CD14-positive monocyte (primary cell): ENCODE measurements around the gene SLAMF9. TPM values are rescaled to one million over a fixed set of nuclear protein-coding genes. Genes with fewer than 3 reads are reported as not detected.

Source experiments
- DNase-seq, 3 donors: peaks; one replicate each; pipeline ENCODE4 v3.0.0-alpha.2; 2011 to 2022
- H2AFZ ChIP-seq: 2 replicates; pipeline ENCODE4 v1.6.0; 2012; ENCODE audit warnings: mild to moderate bottlenecking, low read depth, low read length, inconsistent platforms; ENCODE audit not compliant: insufficient read depth, poor library complexity, severe bottlenecking
- H3K27ac ChIP-seq, 2 donors: 1 replicate in 1 of 2; 2 replicates in 1 of 2; pipeline ENCODE4 v1.5.1; 2012 to 2013; ENCODE audit warnings: low read length in 2 of 2, control low read depth in 1 of 2, inconsistent platforms in 1 of 2, low read depth in 1 of 2, mild to moderate bottlenecking in 1 of 2
- H3K27me3 ChIP-seq, 2 donors: one replicate each; pipeline versions ENCODE4 v1.6.0 to v1.6.1; 2011 to 2013; ENCODE audit warnings: low read length in 2 of 2; ENCODE audit not compliant: control insufficient read depth in 2 of 2, insufficient read depth in 2 of 2
- H3K36me3 ChIP-seq, 2 donors: replicated peaks in 1 of 2; 1 replicate in 1 of 2; 2 replicates in 1 of 2; pipeline versions ENCODE4 v1.5.1 to v1.6.1; 2012 to 2013; ENCODE audit warnings: low read length in 2 of 2, control low read depth in 1 of 2, inconsistent platforms in 1 of 2, mild to moderate bottlenecking in 1 of 2; ENCODE audit not compliant: insufficient read depth in 2 of 2, control insufficient read depth in 1 of 2
- H3K4me1 ChIP-seq, 2 donors: 1 replicate in 1 of 2; 2 replicates in 1 of 2; pipeline versions ENCODE4 v1.5.1 to v1.6.1; 2012 to 2013; ENCODE audit warnings: low read length in 2 of 2, control low read depth in 1 of 2, inconsistent platforms in 1 of 2, mild to moderate bottlenecking in 1 of 2, moderate library complexity in 1 of 2; ENCODE audit not compliant: insufficient read depth in 2 of 2, control insufficient read depth in 1 of 2
- H3K4me2 ChIP-seq: replicated peaks from 2 replicates; pipeline ENCODE3; 2012; ENCODE audit warnings: low read length, moderate library complexity, mild to moderate bottlenecking; ENCODE audit not compliant: poor library complexity, severe bottlenecking; ENCODE audit errors: extremely low read depth
- H3K4me3 ChIP-seq, 3 experiments: fragments of 200-600 bp in 1 of 3; sonication (generic) in 1 of 3; replicated peaks in 1 of 3; 1 replicate in 2 of 3; 2 replicates in 1 of 3; pipeline ENCODE4 v1.5.1; 2011 to 2013; ENCODE audit warnings: low read length in 3 of 3, mild to moderate bottlenecking in 3 of 3, control low read depth in 2 of 3, low read depth in 2 of 3, inconsistent platforms in 1 of 3, moderate library complexity in 1 of 3
- H3K79me2 ChIP-seq: 2 replicates; pipeline ENCODE4 v1.6.0; 2012; ENCODE audit warnings: mild to moderate bottlenecking, control low read depth, inconsistent platforms, low read length, moderate library complexity; ENCODE audit not compliant: insufficient read depth
- H3K9ac ChIP-seq: 2 replicates; pipeline ENCODE4 v1.6.0; 2017; ENCODE audit warnings: low read length, mild to moderate bottlenecking; ENCODE audit not compliant: insufficient read depth, poor library complexity, severe bottlenecking
- H3K9me3 ChIP-seq, 2 donors: replicated peaks in 1 of 2; 1 replicate in 1 of 2; 2 replicates in 1 of 2; pipeline versions ENCODE4 v1.5.1 to v1.6.1; 2012 to 2013; ENCODE audit warnings: low read length in 2 of 2, control low read depth in 1 of 2; ENCODE audit not compliant: control insufficient read depth in 1 of 2, insufficient read depth in 1 of 2
- H4K20me1 ChIP-seq: 2 replicates; pipeline ENCODE4 v1.6.0; 2012; ENCODE audit warnings: mild to moderate bottlenecking, low read length, control low read depth, moderate library complexity; ENCODE audit not compliant: insufficient read depth
- H3K27ac Mint-ChIP-seq, 7 donors: one replicate each; pipeline ENCODE4 v1.8.0; 2020; ENCODE audit warnings: mild to moderate bottlenecking in 7 of 7, mixed read lengths in 7 of 7, moderate library complexity in 6 of 7, inconsistent platforms in 2 of 7
- H3K27me3 Mint-ChIP-seq, 3 donors: one replicate each; pipeline ENCODE4 v1.8.0; 2021 to 2022; ENCODE audit warnings: low read depth in 3 of 3, mild to moderate bottlenecking in 3 of 3, mixed read lengths in 3 of 3, moderate library complexity in 3 of 3, inconsistent platforms in 1 of 3
- H3K36me3 Mint-ChIP-seq, 2 donors: one replicate each; pipeline ENCODE4 v1.8.0; 2020; ENCODE audit warnings: mixed read lengths in 2 of 2, inconsistent platforms in 1 of 2, mild to moderate bottlenecking in 1 of 2
- H3K4me1 Mint-ChIP-seq: one replicate; pipeline ENCODE4 v1.8.0; 2020; ENCODE audit warnings: mild to moderate bottlenecking, mixed read lengths
- H3K4me3 Mint-ChIP-seq, 2 donors: one replicate each; pipeline ENCODE4 v1.8.0; 2020; ENCODE audit warnings: mild to moderate bottlenecking in 2 of 2, mixed read lengths in 2 of 2, moderate library complexity in 1 of 2
- H3K9me3 Mint-ChIP-seq, 7 donors: one replicate each; pipeline ENCODE4 v1.8.0; 2020 to 2022; ENCODE audit warnings: mixed read lengths in 7 of 7, mild to moderate bottlenecking in 6 of 7, moderate library complexity in 6 of 7, inconsistent platforms in 2 of 7
- CTCF ChIP-seq: fragments of 200-600 bp; IDR thresholded peaks from one replicate; pipeline ENCODE4 v1.8.0; 2022; ENCODE audit warnings: antibody characterized with exemption, mild to moderate bottlenecking
- WGBS: methylation state at CpG from one replicate; pipeline ENCODE4 v1.1.5; 2013; ENCODE audit warnings: missing lambda C conversion rate; ENCODE audit not compliant: insufficient coverage; 5-methylcytosine and 5-hydroxymethylcytosine counted together
- intact Hi-C, 2 donors: fragments of 100-400 bp; cut with micrococcal nuclease; formaldehyde crosslinking; loops; one replicate each; pipeline versions ENCODE4 v1.15.0 to v1.15.1; 2023
- polyA plus RNA-seq, 3 donors: library from polyadenylated mRNA; depleted of rRNA in 1 of 3; unstranded in 2 of 3; stranded (reverse) in 1 of 3; fragments of 300-500 nt in 2 of 3; fragments of >200 nt in 1 of 3; fragmentation: Illumina TruSeq in 2 of 3; gene quantifications; 1 replicate in 2 of 3; 2 replicates in 1 of 3; pipeline ENCODE4 v1.2.3, GENCODE V29; 2012 to 2021

SLAMF9 gene
- polyA plus RNA-seq, 3 donors: 0.17 TPM; not detected in 2

GRCh38 chr1:159945483-159946241, 8.4 kb downstream of the SLAMF9 start, which contains the start of gene IGSF9:
Gene IGSF9, minus strand, starts transcription at chr1:159945613. Its CDS starts 2,159 bp downstream, at chr1:159943454.
- intact Hi-C loops: no loop called here
- H3K9me3 Mint-ChIP-seq: peaks cover 0 to 8% (median 0%) of the 10 kb centered on the region in 7 donors
- TF ChIP-seq CTCF: peak; percentile 40
- H3K27ac Mint-ChIP-seq: peak within 1 kb of the TSS in 2 of 7 donors; percentile 36 to 57
- peaks cover 6 to 23% of the 10 kb centered on the region in 2 donors for H3K27me3 ChIP-seq
- no peaks in the 10 kb centered on the region for H3K36me3 ChIP-seq
- peaks cover 44% of the 10 kb centered on the region for H3K4me1 Mint-ChIP-seq
- H3K36me3 Mint-ChIP-seq: peaks cover 0 to 13% of the 10 kb centered on the region in 2 donors
- H3K4me3 ChIP-seq: peak within 1 kb of the TSS in 1 of 3 experiments; percentile 57
- H3K9me3 ChIP-seq: no peaks in the 10 kb centered on the region
- peak within 1 kb of the TSS; percentile 56 for H2AFZ ChIP-seq
- peaks cover 19 to 37% (median 23%) of the 10 kb centered on the region in 3 donors for H3K27me3 Mint-ChIP-seq
- peaks cover 18 to 29% of the 10 kb centered on the region in 2 donors for H3K4me1 ChIP-seq
- no peak within 1 kb of the TSS for H3K9ac ChIP-seq
- H3K4me3 Mint-ChIP-seq: peak within 1 kb of the TSS; percentile 49 to 83
- peak in 2 of 3 donors; percentile 32 to 39 for DNase-seq
- peak within 1 kb of the TSS; percentile 74 for H3K4me2 ChIP-seq
- H3K27ac ChIP-seq: no peak within 1 kb of the TSS
- H4K20me1 ChIP-seq: no peaks in the 10 kb centered on the region
- 1% methylated on average over 50 of the region's 58 CpGs for WGBS
- H3K79me2 ChIP-seq: peaks cover 20% of the 10 kb centered on the region

GRCh38 chr1:159944623-159945455, 9.2 kb downstream of the SLAMF9 start:
- Histone ChIP-seq H4K20me1 (no peaks in the 10 kb centered on the region), H3K27me3 (peaks cover 6 to 23% of the 10 kb centered on the region in 2 donors), H3K4me1 (peaks cover 18 to 30% of the 10 kb centered on the region in 2 donors), H3K27ac (no peak overlapping the region), H3K9ac (no peak overlapping the region), H3K9me3 (no peaks in the 10 kb centered on the region), H3K4me3 (peak overlapping the region in 1 of 3 experiments; percentile 57), H3K4me2 (peak overlapping the region; percentile 74), H2AFZ (peak overlapping the region; percentile 56), H3K36me3 (no peaks in the 10 kb centered on the region), H3K79me2 (peaks cover 28% of the 10 kb centered on the region)
- Mint-ChIP-seq H3K9me3 (peaks cover 0 to 8% (median 0%) of the 10 kb centered on the region in 7 donors), H3K27ac (peak overlapping the region in 2 of 7 donors; percentile 36 to 57), H3K4me3 (peak overlapping the region; percentile 49 to 83), H3K27me3 (peaks cover 19 to 33% (median 23%) of the 10 kb centered on the region in 3 donors), H3K4me1 (peaks cover 42% of the 10 kb centered on the region), H3K36me3 (peaks cover 0 to 13% of the 10 kb centered on the region in 2 donors)
- 36% methylated on average over 11 of the region's 11 CpGs for WGBS
- DNase-seq: peak in 1 of 3 donors; percentile 1
- TF ChIP-seq CTCF: no peak
- intact Hi-C loops: no loop called here
